Activated B cell treated with CpG ODN at 0.5 μM for 24 hours (primary cell): ENCODE data around the gene SPINT2. TPM values are rescaled to one million over a fixed set of nuclear protein-coding genes. Genes with fewer than 3 reads are reported as not detected.

Source experiments
- ATAC-seq: fragments of 200-7000 bp; cut with Tn5 transposase; one replicate; pipeline ENCODE4 v1.10.0; 2021; ENCODE audit warnings: low read depth, mild to moderate bottlenecking, moderate library complexity
- CTCF ChIA-PET: fragments of 350-600 bp; sonication (Branson Sonifier 250); formaldehyde crosslinking; loops from one replicate; lab custom pipeline; 2021; ENCODE audit warnings: antibody characterized with exemption; lab: Charles Lee
- POLR2A ChIA-PET: fragments of 350-600 bp; sonication (Branson Sonifier 250); formaldehyde crosslinking; loops from one replicate; lab custom pipeline; 2021; ENCODE audit warnings: antibody characterized with exemption; lab: Charles Lee
- DNase-seq: peaks from one replicate; pipeline ENCODE4 v3.0.0; 2022
- H3K27ac Mint-ChIP-seq: one replicate; pipeline ENCODE4 v1.8.0; 2020; ENCODE audit warnings: mixed read lengths
- H3K27me3 Mint-ChIP-seq: one replicate; pipeline ENCODE4 v1.8.0; 2021; ENCODE audit warnings: mixed read lengths
- H3K36me3 Mint-ChIP-seq: one replicate; pipeline ENCODE4 v1.8.0; 2021; ENCODE audit warnings: low read depth, mixed read lengths
- H3K4me1 Mint-ChIP-seq: one replicate; pipeline ENCODE4 v1.8.0; 2021; ENCODE audit warnings: mixed read lengths
- H3K4me3 Mint-ChIP-seq: one replicate; pipeline ENCODE4 v1.8.0; 2020; ENCODE audit warnings: mild to moderate bottlenecking, mixed read lengths
- H3K9me3 Mint-ChIP-seq: one replicate; pipeline ENCODE4 v1.8.0; 2020; ENCODE audit warnings: mixed read lengths
- CTCF ChIP-seq: fragments of 200-600 bp; IDR thresholded peaks from one replicate; pipeline ENCODE4 v1.8.0; 2022; ENCODE audit warnings: antibody characterized with exemption, mild to moderate bottlenecking
- intact Hi-C: fragments of 100-400 bp; cut with micrococcal nuclease; formaldehyde crosslinking; loops from one replicate; pipeline ENCODE4 v1.15.1; 2024
- total RNA-seq: library from RNA; stranded (reverse); gene quantifications from 2 replicates; pipeline ENCODE4 v1.2.3, GENCODE V29; 2022

Gene SPINT2
- total RNA-seq, 1 donor from 2014 or later: 73.4 TPM

GRCh38 chr19:38315657-38316476 lies 51.5 kb downstream of the SPINT2 start, which contains the start of gene YIF1B:
YIF1B (minus strand) TSS chr19:38315947; CDS start chr19:38315917, 30 bp downstream.
- intact Hi-C loops: loop anchor here (1.0 to 10.0 kb wide), 6 partner anchors 19 to 1129 kb away; partner anchors contain the start of genes CATSPERG, PSMD8, SIPA1L3 and SPINT2
- Mint-ChIP-seq H3K27me3 (no peaks in the 10 kb centered on the region), H3K27ac (peak within 1 kb of the TSS; percentile 94), H3K4me1 (peaks cover 49% of the 10 kb centered on the region), H3K9me3 (no peaks in the 10 kb centered on the region), H3K4me3 (peak within 1 kb of the TSS; percentile 85), H3K36me3 (no peaks in the 10 kb centered on the region)
- CTCF ChIA-PET: no interaction called here
- no peak for TF ChIP-seq CTCF
- ATAC-seq: peak; percentile 92
- DNase-seq: peak; percentile 89
- POLR2A ChIA-PET: no interaction called here

- H3K9me3 Mint-ChIP-seq: no peaks in the 10 kb centered on the region
- H3K36me3 Mint-ChIP-seq: no peaks in the 10 kb centered on the region
- H3K4me1 Mint-ChIP-seq: peaks cover 55% of the 10 kb centered on the region
- CTCF ChIA-PET: no interaction called here
- H3K4me3 Mint-ChIP-seq: peak overlapping the region; percentile 85
- no peaks in the 10 kb centered on the region for H3K27me3 Mint-ChIP-seq
- TF ChIP-seq CTCF: no peak
- ATAC-seq (peak; percentile 2), DNase-seq (no peak)
- intact Hi-C loops: loop anchor here (1.0 to 10.0 kb wide), 6 partner anchors 19 to 1128 kb away; partner anchors contain the start of genes CATSPERG, PSMD8, SIPA1L3 and SPINT2
- H3K27ac Mint-ChIP-seq: peak overlapping the region; percentile 94
- POLR2A ChIA-PET: no interaction called here
These were observed 52.2 kb downstream of the SPINT2 start for GRCh38 chr19:38316477-38317067.

- ATAC-seq: no peak
- Mint-ChIP-seq H3K36me3 (no peaks in the 10 kb centered on the region), H3K27ac (peak overlapping the region; percentile 85), H3K4me3 (peak overlapping the region; percentile 85), H3K9me3 (no peaks in the 10 kb centered on the region), H3K4me1 (peaks cover 56% of the 10 kb centered on the region), H3K27me3 (no peaks in the 10 kb centered on the region)
- no peak for DNase-seq
- no peak for TF ChIP-seq CTCF
- ChIA-PET POLR2A (interaction anchor here (0.7 kb wide), 1 partner anchor 561 kb away, joined by 3 read pairs; the partner anchor contains the start of gene RINL), CTCF (no interaction called here)
- intact Hi-C loops: loop anchor here (2.0 to 10.0 kb wide), 3 partner anchors 410 to 1128 kb away; partner anchors contain the start of genes SIPA1L3, SUPT5H and WDR87
These were observed 52.8 kb downstream of the SPINT2 start for GRCh38 chr19:38317104-38317612.

GRCh38 chr19:38318660-38319059 lies 54.3 kb downstream of the SPINT2 start:
- H3K4me3 Mint-ChIP-seq: peak overlapping the region; percentile 84
- intact Hi-C loops: loop anchor here (5.0 to 10.0 kb wide), 2 partner anchors 411 to 1126 kb away; partner anchors contain the start of genes SIPA1L3, SUPT5H and WDR87
- H3K36me3 Mint-ChIP-seq: no peaks in the 10 kb centered on the region
- CTCF ChIA-PET: interaction anchor here (1.6 kb wide), 1 partner anchor 14 kb away, joined by 5 read pairs; no protein-coding TSS in a partner anchor
- ATAC-seq (no peak), DNase-seq (no peak)
- no peaks in the 10 kb centered on the region for H3K9me3 Mint-ChIP-seq
- no peak for TF ChIP-seq CTCF
- no peaks in the 10 kb centered on the region for H3K27me3 Mint-ChIP-seq
- peaks cover 44% of the 10 kb centered on the region for H3K4me1 Mint-ChIP-seq
- POLR2A ChIA-PET: interaction anchor here (0.5 to 3.1 kb wide), 5 partner anchors 55 to 300 kb away, joined by 4 to 11 read pairs (median 5); partner anchors contain the start of genes PSMD8 and SPINT2
- H3K27ac Mint-ChIP-seq: no peak overlapping the region
